ENCODE results near the gene PRKN.

DNA sequence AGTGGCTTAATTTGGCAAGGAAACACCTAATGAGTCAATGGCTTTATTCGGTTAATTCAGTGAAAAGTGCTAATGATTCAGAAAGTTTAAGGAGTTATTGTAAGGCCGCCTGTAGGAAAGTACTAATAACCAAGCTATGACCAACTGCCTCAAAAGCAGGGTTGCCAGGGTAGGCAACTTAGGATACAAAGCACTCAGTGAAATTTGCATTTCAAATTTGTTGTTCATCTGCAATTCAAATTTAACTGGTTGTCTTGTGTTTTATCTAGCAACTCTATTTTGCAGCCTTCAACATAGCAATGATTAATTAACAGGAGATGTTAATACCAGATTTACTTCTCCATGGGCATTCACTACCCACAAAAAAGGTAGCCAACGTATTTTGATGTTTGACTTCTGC is 412.3 kb downstream of the PRKN start:
- TF ChIP-seq, protein P1, sequence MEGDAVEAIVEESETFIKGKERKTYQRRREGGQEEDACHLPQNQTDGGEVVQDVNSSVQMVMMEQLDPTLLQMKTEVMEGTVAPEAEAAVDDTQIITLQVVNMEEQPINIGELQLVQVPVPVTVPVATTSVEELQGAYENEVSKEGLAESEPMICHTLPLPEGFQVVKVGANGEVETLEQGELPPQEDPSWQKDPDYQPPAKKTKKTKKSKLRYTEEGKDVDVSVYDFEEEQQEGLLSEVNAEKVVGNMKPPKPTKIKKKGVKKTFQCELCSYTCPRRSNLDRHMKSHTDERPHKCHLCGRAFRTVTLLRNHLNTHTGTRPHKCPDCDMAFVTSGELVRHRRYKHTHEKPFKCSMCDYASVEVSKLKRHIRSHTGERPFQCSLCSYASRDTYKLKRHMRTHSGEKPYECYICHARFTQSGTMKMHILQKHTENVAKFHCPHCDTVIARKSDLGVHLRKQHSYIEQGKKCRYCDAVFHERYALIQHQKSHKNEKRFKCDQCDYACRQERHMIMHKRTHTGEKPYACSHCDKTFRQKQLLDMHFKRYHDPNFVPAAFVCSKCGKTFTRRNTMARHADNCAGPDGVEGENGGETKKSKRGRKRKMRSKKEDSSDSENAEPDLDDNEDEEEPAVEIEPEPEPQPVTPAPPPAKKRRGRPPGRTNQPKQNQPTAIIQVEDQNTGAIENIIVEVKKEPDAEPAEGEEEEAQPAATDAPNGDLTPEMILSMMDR (IDR thresholded peaks at IDR 0.05): no peak
- TF ChIP-seq POLR2A (IDR thresholded peaks at IDR 0.05): no peak

All from tibial nerve (tissue), 3 donors.